Loucy (cell line): ENCODE data around the gene SKI.

ENCODE experiments used
- H2AFZ ChIP-seq: fragments of 200-600 bp; sonication (generic); 2 replicates; pipeline ENCODE4 v1.6.0; 2016; ENCODE audit warnings: antibody characterized with exemption, mild to moderate bottlenecking, low read length, moderate library complexity
- H3F3A ChIP-seq: fragments of 200-600 bp; 2 replicates; pipeline ENCODE4 v1.6.0; 2016; ENCODE audit warnings: antibody characterized with exemption, low read depth, mild to moderate bottlenecking
- H3K27me3 ChIP-seq: fragments of 200-600 bp; sonication (generic); 2 replicates; pipeline ENCODE4 v1.6.1; 2014; ENCODE audit warnings: low read length, mild to moderate bottlenecking; ENCODE audit not compliant: insufficient read depth, poor library complexity, severe bottlenecking
- H3K36me3 ChIP-seq: fragments of 200-600 bp; sonication (generic); 2 replicates; pipeline ENCODE4 v1.6.1; 2016; ENCODE audit warnings: low read length; ENCODE audit not compliant: insufficient read depth
- H3K4me1 ChIP-seq: fragments of 200-600 bp; sonication (generic); 2 replicates; pipeline ENCODE4 v1.5.1; 2014; ENCODE audit warnings: low read length, mild to moderate bottlenecking; ENCODE audit not compliant: insufficient read depth, poor library complexity, severe bottlenecking
- H3K4me2 ChIP-seq: fragments of 200-600 bp; sonication (generic); 2 replicates; pipeline ENCODE4 v1.6.0; 2014; ENCODE audit warnings: antibody characterized with exemption, low read length, low read depth, mild to moderate bottlenecking; ENCODE audit not compliant: poor library complexity, severe bottlenecking
- H3K4me3 ChIP-seq: fragments of 200-600 bp; sonication (generic); 2 replicates; pipeline ENCODE4 v1.5.1; 2014; ENCODE audit warnings: low read length, mild to moderate bottlenecking, mixed read lengths; ENCODE audit not compliant: poor library complexity, severe bottlenecking
- H3K79me2 ChIP-seq: fragments of 200-600 bp; sonication (generic); 2 replicates; pipeline ENCODE4 v1.6.1; 2014; ENCODE audit warnings: low read length; ENCODE audit not compliant: insufficient read depth
- H3K9ac ChIP-seq: fragments of 200-600 bp; sonication (generic); 2 replicates; pipeline ENCODE4 v1.6.0; 2014; ENCODE audit warnings: mild to moderate bottlenecking, low read depth, low read length, moderate library complexity; ENCODE audit not compliant: poor library complexity, severe bottlenecking
- H3K9me2 ChIP-seq: fragments of 200-600 bp; sonication (generic); replicated peaks from 2 replicates; pipeline ENCODE4 v1.6.1; 2016; ENCODE audit warnings: low read depth, low read length, mixed read lengths
- H3K9me3 ChIP-seq: fragments of 200-600 bp; sonication (generic); 2 replicates; pipeline ENCODE4 v1.6.1; 2014; ENCODE audit warnings: mild to moderate bottlenecking, antibody characterized with exemption, low read length, low read depth; ENCODE audit not compliant: insufficient read depth
- H4K20me1 ChIP-seq: fragments of 200-600 bp; sonication (generic); 2 replicates; pipeline ENCODE4 v1.6.0; 2014; ENCODE audit warnings: antibody characterized with exemption, low read length, mild to moderate bottlenecking; ENCODE audit not compliant: insufficient read depth, poor library complexity, severe bottlenecking
- EZH2phosphoT487 ChIP-seq: fragments of 200-600 bp; IDR thresholded peaks from 2 replicates; pipeline ENCODE4 v1.6.1; 2018; ENCODE audit warnings: antibody characterized with exemption, mild to moderate bottlenecking, moderate library complexity, borderline replicate concordance
- TF ChIP-seq, protein P1 (sequence below): fragments of 200-600 bp; sonication (generic); conservative IDR thresholded peaks from 2 replicates; pipeline ENCODE4 v1.5.1; 2014; ENCODE audit warnings: mild to moderate bottlenecking, antibody characterized with exemption, low read length

Gene SKI

DNA sequence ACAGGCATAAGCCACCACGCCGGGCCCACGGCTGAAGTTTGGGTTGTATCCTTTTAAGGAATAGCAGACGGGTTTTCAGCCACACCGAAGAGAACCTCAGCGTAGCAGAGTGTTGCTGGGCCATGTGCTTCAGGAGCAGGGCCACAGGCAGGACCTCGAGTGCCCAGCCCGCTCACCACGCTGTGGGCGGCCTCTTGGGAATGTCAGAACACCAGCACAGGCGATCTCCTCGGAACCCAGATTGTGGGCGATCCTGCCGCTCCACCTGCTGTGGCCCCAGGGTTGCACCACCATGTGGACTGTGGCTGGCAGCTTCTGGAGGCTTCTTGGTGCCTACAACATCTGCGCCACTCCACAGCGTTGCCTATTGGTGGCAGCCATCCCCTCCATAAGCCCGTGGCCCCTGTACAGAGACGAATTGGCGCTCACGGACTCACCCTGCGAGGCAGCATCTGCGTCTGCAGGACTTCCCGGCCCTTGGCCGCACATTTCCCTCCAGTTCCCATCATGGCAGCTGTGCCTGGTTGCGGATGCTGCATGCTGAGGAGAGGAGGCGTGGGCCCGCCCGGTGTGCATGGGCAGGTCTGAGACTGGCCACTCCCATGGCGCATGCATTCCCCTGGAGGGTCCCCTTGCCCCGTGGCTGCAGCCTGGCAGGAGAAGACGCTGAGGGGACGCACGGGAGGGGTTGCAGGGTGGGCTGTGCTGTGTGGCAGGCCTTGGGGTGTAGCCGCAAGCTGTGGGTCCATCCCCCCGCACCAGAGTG lies 69.3 kb downstream of the SKI start:
- peaks cover 81% of the 10 kb centered on the region for H3K79me2 ChIP-seq
- no peak overlapping the region for H3K4me2 ChIP-seq
- peaks cover 51% of the 10 kb centered on the region for H3K4me1 ChIP-seq

DNA sequence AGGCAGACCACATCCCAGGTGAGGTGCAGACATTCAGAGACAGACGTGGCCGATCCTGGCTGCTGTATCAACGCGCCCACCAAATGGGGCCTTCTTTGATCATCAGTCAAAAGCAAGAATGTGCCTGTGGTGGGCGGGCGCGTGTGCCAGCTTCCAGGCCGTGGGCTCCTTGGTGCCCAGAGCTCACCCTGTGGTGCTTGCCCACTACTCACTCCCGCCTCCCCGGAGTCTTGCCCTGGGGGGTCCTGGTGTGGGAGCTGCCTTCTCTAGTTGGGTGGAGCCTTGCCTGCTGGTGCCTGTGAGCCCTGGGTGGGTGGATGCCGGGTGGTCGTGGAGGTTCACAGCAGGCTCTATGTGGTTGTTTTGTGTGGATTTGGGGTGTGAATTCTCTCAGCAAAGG lies 70.6 kb downstream of the SKI start:
- H3K79me2 ChIP-seq = peaks cover 78% of the 10 kb centered on the region
- H3K9ac ChIP-seq = peak overlapping the region; percentile 93
- H2AFZ ChIP-seq = no peak overlapping the region
- H3K27me3 ChIP-seq = no peaks in the 10 kb centered on the region
- peaks cover 55% of the 10 kb centered on the region for H3K4me1 ChIP-seq
- peak overlapping the region; percentile 90 for H3K4me2 ChIP-seq
- H3K9me3 ChIP-seq = no peaks in the 10 kb centered on the region
- H3F3A ChIP-seq = peaks cover 15% of the 10 kb centered on the region
- no peaks in the 10 kb centered on the region for H3K9me2 ChIP-seq
- peaks cover 6% of the 10 kb centered on the region; the same call in 1 of the 2 replicates for H3K36me3 ChIP-seq
- no peak for TF ChIP-seq EZH2phosphoT487
- TF ChIP-seq, protein P1, sequence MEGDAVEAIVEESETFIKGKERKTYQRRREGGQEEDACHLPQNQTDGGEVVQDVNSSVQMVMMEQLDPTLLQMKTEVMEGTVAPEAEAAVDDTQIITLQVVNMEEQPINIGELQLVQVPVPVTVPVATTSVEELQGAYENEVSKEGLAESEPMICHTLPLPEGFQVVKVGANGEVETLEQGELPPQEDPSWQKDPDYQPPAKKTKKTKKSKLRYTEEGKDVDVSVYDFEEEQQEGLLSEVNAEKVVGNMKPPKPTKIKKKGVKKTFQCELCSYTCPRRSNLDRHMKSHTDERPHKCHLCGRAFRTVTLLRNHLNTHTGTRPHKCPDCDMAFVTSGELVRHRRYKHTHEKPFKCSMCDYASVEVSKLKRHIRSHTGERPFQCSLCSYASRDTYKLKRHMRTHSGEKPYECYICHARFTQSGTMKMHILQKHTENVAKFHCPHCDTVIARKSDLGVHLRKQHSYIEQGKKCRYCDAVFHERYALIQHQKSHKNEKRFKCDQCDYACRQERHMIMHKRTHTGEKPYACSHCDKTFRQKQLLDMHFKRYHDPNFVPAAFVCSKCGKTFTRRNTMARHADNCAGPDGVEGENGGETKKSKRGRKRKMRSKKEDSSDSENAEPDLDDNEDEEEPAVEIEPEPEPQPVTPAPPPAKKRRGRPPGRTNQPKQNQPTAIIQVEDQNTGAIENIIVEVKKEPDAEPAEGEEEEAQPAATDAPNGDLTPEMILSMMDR = no peak
- peaks cover 8% of the 10 kb centered on the region for H4K20me1 ChIP-seq
- no peak overlapping the region for H3K4me3 ChIP-seq

More for the DNA sequence above, 69.3 kb downstream of the SKI start:
- Histone ChIP-seq H3K9ac (no peak overlapping the region), H3K4me3 (no peak overlapping the region), H3K9me3 (no peaks in the 10 kb centered on the region), H4K20me1 (peaks cover 8% of the 10 kb centered on the region), H3K9me2 (no peaks in the 10 kb centered on the region), H3K36me3 (no peaks in the 10 kb centered on the region), H2AFZ (no peak overlapping the region), H3F3A (peaks cover 15% of the 10 kb centered on the region), H3K27me3 (no peaks in the 10 kb centered on the region)
- TF ChIP-seq, protein P1 = no peak
- TF ChIP-seq EZH2phosphoT487 = no peak

DNA sequence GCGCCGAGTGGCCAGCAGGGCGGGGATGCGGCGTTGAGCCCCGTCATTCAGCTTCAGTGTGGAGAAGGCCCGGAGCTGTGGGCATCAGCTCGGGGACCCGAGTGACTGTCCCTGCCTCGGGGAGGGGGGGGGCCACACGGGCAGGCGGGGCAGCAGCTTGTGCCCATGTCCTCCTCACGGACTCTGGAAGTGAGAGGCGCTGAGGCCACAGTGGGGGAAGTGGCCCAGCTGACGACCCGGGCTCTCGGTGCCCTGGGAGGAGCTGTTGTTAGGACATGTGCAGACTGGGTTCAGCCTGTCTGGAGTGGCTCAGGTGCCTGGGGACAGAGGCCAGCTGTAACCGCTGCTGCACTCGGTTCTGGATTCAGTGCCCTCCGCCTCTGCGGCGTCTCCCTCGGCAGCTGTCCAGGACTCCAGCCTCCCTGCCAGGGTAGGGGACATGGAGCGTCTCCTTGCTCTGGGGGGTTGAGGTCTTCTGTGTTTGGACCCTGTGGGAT lies 71.1 kb downstream of the SKI start:
- Histone ChIP-seq H3K4me1 (peaks cover 51% of the 10 kb centered on the region), H3K27me3 (no peaks in the 10 kb centered on the region), H3K9me3 (no peaks in the 10 kb centered on the region), H3K79me2 (peaks cover 73% of the 10 kb centered on the region), H3K4me2 (peak overlapping the region; percentile 90), H3K9me2 (no peaks in the 10 kb centered on the region), H3K36me3 (peaks cover 7% of the 10 kb centered on the region; the same call in 1 of the 2 replicates), H4K20me1 (peaks cover 8% of the 10 kb centered on the region), H2AFZ (no peak overlapping the region), H3K4me3 (peak overlapping the region; percentile 78), H3F3A (peaks cover 15% of the 10 kb centered on the region), H3K9ac (peak overlapping the region; percentile 93)
- no peak for TF ChIP-seq EZH2phosphoT487
- TF ChIP-seq, protein P1 = no peak
